GM12873 (cell line): ENCODE results near the gene FBXW2.

Experiments used
- TF ChIP-seq, protein P1 (sequence below): IDR thresholded peaks from 2 replicates; pipeline ENCODE4 v1.5.1; 2012; ENCODE audit warnings: low read depth, mild to moderate bottlenecking, moderate library complexity, low read length, control low read depth; ENCODE audit not compliant: insufficient read depth; ENCODE audit errors: missing control alignments

The FBXW2 gene

DNA sequence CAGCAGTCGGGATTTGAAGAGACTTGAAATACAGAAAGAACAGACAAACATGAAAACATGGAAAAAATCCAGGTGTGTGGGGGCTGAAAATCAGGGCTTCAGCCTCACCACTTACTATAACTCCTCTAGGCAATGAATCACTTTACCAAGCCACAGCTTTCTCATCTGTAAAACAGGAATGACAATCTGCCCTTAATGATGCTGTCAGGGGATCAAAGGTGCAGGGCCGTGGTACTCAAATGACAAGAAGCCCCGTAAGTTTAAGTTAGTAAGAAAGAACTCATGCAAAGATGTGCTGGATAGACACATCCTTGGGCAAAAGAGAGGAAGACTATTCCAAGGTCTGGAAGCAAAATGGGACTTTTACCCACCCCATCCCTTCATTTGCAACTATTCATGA, 34.7 kb downstream of the FBXW2 start:
- TF ChIP-seq, protein P1, sequence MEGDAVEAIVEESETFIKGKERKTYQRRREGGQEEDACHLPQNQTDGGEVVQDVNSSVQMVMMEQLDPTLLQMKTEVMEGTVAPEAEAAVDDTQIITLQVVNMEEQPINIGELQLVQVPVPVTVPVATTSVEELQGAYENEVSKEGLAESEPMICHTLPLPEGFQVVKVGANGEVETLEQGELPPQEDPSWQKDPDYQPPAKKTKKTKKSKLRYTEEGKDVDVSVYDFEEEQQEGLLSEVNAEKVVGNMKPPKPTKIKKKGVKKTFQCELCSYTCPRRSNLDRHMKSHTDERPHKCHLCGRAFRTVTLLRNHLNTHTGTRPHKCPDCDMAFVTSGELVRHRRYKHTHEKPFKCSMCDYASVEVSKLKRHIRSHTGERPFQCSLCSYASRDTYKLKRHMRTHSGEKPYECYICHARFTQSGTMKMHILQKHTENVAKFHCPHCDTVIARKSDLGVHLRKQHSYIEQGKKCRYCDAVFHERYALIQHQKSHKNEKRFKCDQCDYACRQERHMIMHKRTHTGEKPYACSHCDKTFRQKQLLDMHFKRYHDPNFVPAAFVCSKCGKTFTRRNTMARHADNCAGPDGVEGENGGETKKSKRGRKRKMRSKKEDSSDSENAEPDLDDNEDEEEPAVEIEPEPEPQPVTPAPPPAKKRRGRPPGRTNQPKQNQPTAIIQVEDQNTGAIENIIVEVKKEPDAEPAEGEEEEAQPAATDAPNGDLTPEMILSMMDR: no peak

DNA sequence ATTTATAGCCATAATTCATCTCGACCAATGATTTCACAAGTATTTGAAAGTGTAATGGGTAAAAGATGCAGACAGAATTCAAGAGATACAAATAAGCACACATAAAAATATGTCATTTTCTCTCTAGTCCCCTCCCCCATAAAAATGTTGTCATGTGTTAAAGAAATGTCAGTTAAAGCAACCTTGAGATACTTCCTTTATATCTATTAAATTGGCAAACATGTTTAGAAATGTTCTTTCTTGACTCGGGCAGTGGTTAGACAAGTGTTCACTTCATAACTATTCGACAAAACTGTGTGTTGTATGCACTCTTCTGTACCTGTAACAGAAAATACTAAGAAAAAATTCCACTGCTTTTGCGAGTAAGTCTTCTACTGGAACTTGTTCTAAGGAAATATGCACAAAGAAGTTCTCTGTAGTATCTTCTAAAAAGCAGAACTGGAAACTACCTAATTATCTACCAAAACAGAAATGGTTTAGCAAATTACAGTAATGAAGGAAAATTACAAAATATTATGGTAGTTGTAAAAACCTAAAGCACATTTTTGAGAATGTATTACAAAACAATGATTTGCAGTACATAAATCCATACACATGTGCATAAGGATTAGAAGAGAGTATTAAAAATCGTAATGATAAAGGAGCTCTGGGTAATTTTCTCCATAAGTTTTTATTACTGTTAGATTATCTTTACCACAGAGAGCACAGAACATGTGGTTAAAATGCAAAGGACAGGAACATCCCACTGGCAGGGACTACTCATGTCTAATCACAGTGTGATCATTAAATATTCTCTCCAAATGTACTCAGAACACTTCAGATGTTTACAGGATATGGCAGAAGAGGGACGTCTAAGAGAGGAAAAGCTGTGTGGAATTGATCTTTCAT, 35.9 kb downstream of the FBXW2 start:
- TF ChIP-seq, protein P1: no peak

DNA sequence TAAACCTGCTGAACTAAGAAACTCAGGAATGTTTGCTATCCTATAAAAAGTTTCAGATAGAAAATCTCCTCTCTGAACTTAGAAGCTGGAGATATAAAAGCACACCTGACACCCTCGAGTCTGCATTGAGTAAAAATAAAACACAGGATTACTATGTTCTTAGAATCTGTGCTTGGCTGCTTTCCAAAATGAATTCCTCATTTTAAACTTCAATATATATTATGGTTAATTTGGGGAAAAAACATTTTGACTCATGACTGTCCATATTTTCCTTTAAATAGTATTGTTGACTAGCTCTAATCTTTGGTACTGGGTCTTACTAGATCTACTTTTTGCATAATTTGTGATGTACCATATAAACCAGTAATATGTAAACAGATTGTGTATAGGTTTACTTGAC, 36.7 kb downstream of the FBXW2 start:
- TF ChIP-seq, protein P1: no peak

DNA sequence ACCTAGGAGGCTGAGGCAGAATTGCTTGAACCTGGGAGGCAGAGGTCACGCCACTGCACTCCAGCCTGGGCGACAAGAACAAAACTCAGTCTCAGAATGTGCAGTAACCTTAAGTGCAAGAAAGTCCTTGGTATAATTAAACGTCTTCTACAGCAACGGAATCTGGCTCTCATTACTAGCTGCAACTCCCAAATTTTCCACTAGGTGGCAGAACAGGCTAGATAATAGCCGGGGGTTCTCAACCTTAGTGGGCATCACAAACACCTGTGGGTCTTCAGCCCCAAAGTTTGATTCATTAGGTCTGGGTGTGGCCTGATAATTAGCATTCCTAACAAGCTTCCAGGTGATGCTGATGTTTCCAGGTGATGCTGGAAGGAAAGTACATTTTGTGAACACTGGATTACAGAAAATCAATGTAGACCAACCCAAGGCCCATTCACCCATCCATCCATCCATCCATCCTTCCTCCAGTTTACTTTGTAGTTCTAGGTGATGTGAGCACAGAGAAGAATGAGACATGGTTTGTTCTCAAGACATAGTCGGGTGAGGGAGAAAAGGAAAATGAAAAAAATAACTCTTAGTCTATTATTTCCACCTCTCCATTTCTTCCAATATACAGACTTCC, 37.3 kb downstream of the FBXW2 start:
- TF ChIP-seq, protein P1: peak; percentile 88

DNA sequence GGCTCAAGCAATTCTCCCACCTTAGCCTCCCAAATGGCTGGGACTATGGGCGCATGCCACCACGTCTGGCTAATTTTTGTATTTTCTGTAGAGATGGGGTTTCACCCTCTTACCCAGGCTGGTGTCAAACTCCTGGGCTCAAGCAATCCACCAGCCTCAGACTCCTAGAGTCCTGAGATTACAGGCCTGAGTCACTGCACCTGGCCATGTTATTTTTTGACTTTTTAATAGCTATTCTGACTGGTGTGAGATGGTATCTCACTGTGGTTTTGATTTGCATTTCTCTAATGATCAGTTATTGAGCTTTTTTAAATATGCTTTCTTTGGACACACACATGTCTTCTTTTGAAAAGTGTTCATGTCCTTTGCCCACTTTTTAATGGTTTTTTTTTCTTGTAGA, 38.2 kb downstream of the FBXW2 start:
- TF ChIP-seq, protein P1: no peak

DNA sequence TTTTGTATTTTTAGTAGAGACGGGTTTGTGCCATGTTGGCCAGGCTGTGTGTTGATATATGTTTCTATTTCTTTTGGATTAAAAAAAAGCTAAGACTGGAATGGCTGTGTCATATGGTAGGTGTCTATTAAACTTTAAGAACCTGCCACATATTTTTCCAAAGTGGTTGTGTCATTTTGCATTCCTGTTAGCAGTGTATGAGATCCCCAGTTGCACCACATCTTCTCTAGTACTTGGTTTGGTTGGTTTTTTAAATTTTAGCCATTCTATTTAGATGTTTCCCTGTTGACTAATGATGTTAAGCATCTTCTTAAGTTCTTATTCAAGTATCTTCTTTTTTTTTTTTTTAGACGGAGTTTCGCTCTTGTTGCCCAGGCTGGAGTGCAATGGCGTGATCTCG, 42.8 kb downstream of the FBXW2 start:
- TF ChIP-seq, protein P1: no peak

DNA sequence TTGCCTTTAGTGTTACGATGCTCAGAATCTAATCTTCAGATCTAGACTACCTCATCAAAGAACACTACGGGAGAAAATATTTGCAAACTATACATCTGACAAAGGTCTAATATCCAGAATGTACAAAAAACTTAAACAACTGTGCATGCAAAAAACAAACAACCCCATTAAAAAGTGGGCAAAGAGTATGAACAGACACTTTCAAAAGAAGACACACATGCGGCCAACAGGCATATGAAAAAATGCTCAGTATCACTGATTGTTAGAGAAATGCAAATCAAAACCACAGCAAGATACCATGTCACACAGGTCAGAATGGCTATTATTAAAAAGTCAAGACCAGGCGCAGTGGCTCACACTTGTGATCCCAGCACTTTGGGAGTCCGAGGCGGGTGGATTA, 47.9 kb downstream of the FBXW2 start:
- TF ChIP-seq, protein P1: no peak
